K562 (cell line): ENCODE results near the gene BCL10. TPM values are rescaled to one million over a fixed set of nuclear protein-coding genes. Genes with fewer than 3 reads are reported as not detected.

ENCODE experiments used
- ATAC-seq: fragments of 200-7000 bp; cut with Tn5 transposase; 3 replicates; pipeline ENCODE4 v1.9.1; 2020; ENCODE audit warnings: moderate library complexity
- BruUV-seq: library from RNA; stranded (reverse); fragments of 400-500 nt; replicated peaks from 2 replicates; lab custom pipeline; 2021; lab: Mats Ljungman, UMichigan
- CTCF ChIA-PET: fragments of 300-600 bp; formaldehyde crosslinking; extraction: SDS; loops from one replicate; lab custom pipeline; 2021; ENCODE audit warnings: low intra/inter-chr PET ratio; lab: Yijun Ruan, JAX
- POLR2A ChIA-PET: fragments of 300-600, 350-650 bp; sonication (Branson Sonifier 250); formaldehyde crosslinking; extraction: SDS; loops from one replicate; lab custom pipeline; 2021; ENCODE audit warnings: antibody characterized with exemption, inconsistent platforms; lab: Yijun Ruan, JAX
- DNase-seq, 4 experiments: peaks; one replicate each; pipeline versions ENCODE4 v3.0.0 to v3.0.0-alpha.2; 2011 to 2018; ENCODE audit warnings: low spot score in 3 of 4, mixed read lengths in 3 of 4; ENCODE audit errors: extremely low read depth in 1 of 4
- FAIRE-seq: peaks from 2 replicates; lab custom pipeline; 2011; peaks lifted over from hg19 to GRCh38; lab: Jason Lieb, UNC
- H2AFZ ChIP-seq: 2 replicates; pipeline ENCODE4 v1.6.0; 2011; ENCODE audit warnings: low read depth, low read length, control low read depth, inconsistent platforms
- H3K27ac ChIP-seq: fragments of 200-600 bp; 3 replicates; pipeline ENCODE4 v1.8.0; 2011; ENCODE audit warnings: low read depth, mild to moderate bottlenecking, control low read depth, inconsistent platforms, low read length, moderate library complexity, mixed read lengths; ENCODE audit errors: extremely low read depth
- H3K27me3 ChIP-seq, 2 experiments: fragments of 300-600 bp in 1 of 2; 2 replicates in 1 of 2; 3 replicates in 1 of 2; pipeline versions ENCODE4 v1.6.0 to v1.8.0; 2011; ENCODE audit warnings: inconsistent platforms in 2 of 2, low read length in 2 of 2, mild to moderate bottlenecking in 1 of 2, mixed read lengths in 1 of 2, moderate library complexity in 1 of 2; ENCODE audit not compliant: control insufficient read depth in 2 of 2, insufficient read depth in 2 of 2
- H3K36me3 ChIP-seq: fragments of 300-600 bp; 3 replicates; pipeline ENCODE4 v1.8.0; 2011; ENCODE audit warnings: mild to moderate bottlenecking, low read length, inconsistent platforms; ENCODE audit not compliant: control insufficient read depth, insufficient read depth
- H3K4me1 ChIP-seq, 2 experiments: fragments of 200-600 bp in 1 of 2; replicated peaks in 1 of 2; 2 replicates in 1 of 2; 3 replicates in 1 of 2; pipeline versions ENCODE4 v1.5.1 to v1.8.0; 2011; ENCODE audit warnings: inconsistent platforms in 2 of 2, low read length in 2 of 2, mild to moderate bottlenecking in 1 of 2, mixed read lengths in 1 of 2, moderate library complexity in 1 of 2; ENCODE audit not compliant: control insufficient read depth in 2 of 2, insufficient read depth in 2 of 2
- H3K4me2 ChIP-seq: 2 replicates; pipeline ENCODE4 v1.6.1; 2011; ENCODE audit warnings: low read length, control low read depth, inconsistent platforms, mixed read lengths; ENCODE audit not compliant: insufficient read depth
- H3K4me3 ChIP-seq: fragments of 200-600 bp; sonication (generic), shearing (Covaris generic); 2 replicates; pipeline ENCODE4 v1.5.1; 2016; ENCODE audit warnings: control low read depth, inconsistent platforms
- H3K79me2 ChIP-seq: fragments of 200-600 bp; 3 replicates; pipeline ENCODE4 v1.8.0; 2011; ENCODE audit warnings: low read length, inconsistent platforms; ENCODE audit not compliant: control insufficient read depth, insufficient read depth
- H3K9ac ChIP-seq, 2 experiments: 2 replicates each; pipeline versions ENCODE4 v1.6.0 to v1.6.1; 2011; ENCODE audit warnings: low read depth in 2 of 2, low read length in 2 of 2, control low read depth in 1 of 2, inconsistent platforms in 1 of 2, mild to moderate bottlenecking in 1 of 2, mixed read lengths in 1 of 2; ENCODE audit not compliant: insufficient read depth in 1 of 2
- H3K9me1 ChIP-seq: one replicate; pipeline ENCODE4 v1.6.0; 2011; ENCODE audit warnings: inconsistent platforms, mild to moderate bottlenecking, low read length, moderate library complexity; ENCODE audit not compliant: control insufficient read depth, insufficient read depth
- H3K9me3 ChIP-seq: replicated peaks from 2 replicates; pipeline ENCODE4 v1.5.1; 2011; ENCODE audit warnings: low read depth, low read length, inconsistent platforms; ENCODE audit not compliant: control insufficient read depth, insufficient read depth
- H4K20me1 ChIP-seq: replicated peaks from 2 replicates; pipeline ENCODE4 v1.6.1; 2011; ENCODE audit warnings: low read length, inconsistent platforms, mixed read lengths; ENCODE audit not compliant: control insufficient read depth, insufficient read depth
- MBD2 ChIP-seq: sonication (generic); IDR thresholded peaks from 2 replicates; pipeline ENCODE4 v1.6.1; 2016; ENCODE audit warnings: low read depth, borderline replicate concordance
- PKNOX1 ChIP-seq: fragments of 450-650 bp; IDR thresholded peaks from 2 replicates; pipeline ENCODE4 v1.6.1; 2016
- SMC3 ChIP-seq: conservative IDR thresholded peaks from 2 replicates; pipeline ENCODE4 v1.6.1; 2011; ENCODE audit warnings: low read depth, low read length, improper control_type of control experiment; ENCODE audit not compliant: insufficient read depth
- TRIM28 ChIP-seq: fragments of 450-650 bp; IDR thresholded peaks from 2 replicates; pipeline ENCODE4 v1.6.1; 2017
- ZEB2 ChIP-seq: fragments of 450-650 bp; IDR thresholded peaks from 2 replicates; pipeline ENCODE4 v1.6.1; 2016
- WGBS: fragments of 100-300 bp; shearing (Covaris generic); methylation state at CpG from one replicate; pipeline ENCODE4 v1.1.6; 2016; ENCODE audit warnings: low coverage, mixed read lengths; ENCODE audit not compliant: insufficient coverage; ENCODE audit errors: missing lambda C conversion rate; 5-methylcytosine and 5-hydroxymethylcytosine counted together
- in situ Hi-C: fragments of 300-500 bp; cut with MboI; formaldehyde crosslinking; loops from 4 replicates; pipeline ENCODE4 v1.15.0; 2018; ENCODE audit warnings: inconsistent platforms, mixed read lengths
- intact Hi-C: fragments of 100-400 bp; cut with micrococcal nuclease; formaldehyde crosslinking; loops from 2 replicates; pipeline ENCODE4 v1.14.2; 2022
- polyA plus RNA-seq, 8 experiments: library from polyadenylated mRNA; depleted of rRNA in 4 of 8; stranded (reverse) in 5 of 8; unstranded in 3 of 8; fragments of >200 nt; fragmentation: Nextera tagmentation in 2 of 8; fragmentation: Illumina TruSeq in 1 of 8; extraction: Ambion mirVana in 2 of 8; extraction: Trizol in 1 of 8; gene quantifications; 2 replicates each; pipeline versions ENCODE4 v1.2.1 to v1.2.3, GENCODE V29; 2011 to 2014; ENCODE audit warnings: inconsistent platforms in 1 of 8, missing spikeins in 1 of 8
- total RNA-seq, 7 experiments: library from RNA; depleted of rRNA in 6 of 7; stranded (reverse); fragments of >200 nt in 6 of 7; fragmentation: Illumina TruSeq in 2 of 7; extraction: Trizol in 2 of 7; gene quantifications; 2 replicates each; pipeline versions ENCODE4 v1.2.1 to v1.2.3, GENCODE V29; 2011 to 2021; ENCODE audit warnings: low replicate concordance in 1 of 7
- TF ChIP-seq, protein P1 (sequence below): sonication (generic); formaldehyde crosslinking; IDR thresholded peaks from 2 replicates; pipeline ENCODE4 v1.8.0; 2022; ENCODE audit warnings: missing genetic modification reagents, mild to moderate bottlenecking, moderate library complexity, borderline replicate concordance
- TF ChIP-seq, protein P2 (sequence below), 2 experiments: IDR thresholded peaks in 1 of 2; conservative IDR thresholded peaks in 1 of 2; 2 replicates each; pipeline ENCODE4 v1.6.1; 2016; ENCODE audit warnings: low read depth in 2 of 2, mild to moderate bottlenecking in 1 of 2, missing compliant biosample characterization in 1 of 2, missing genetic modification characterization in 1 of 2, moderate library complexity in 1 of 2
- TF ChIP-seq, protein P3 (sequence below), 2 experiments: fragments of 450-650 bp; formaldehyde crosslinking in 1 of 2; IDR thresholded peaks; 2 replicates each; pipeline versions ENCODE4 v1.4.0 to v1.6.1; 2014 to 2020; ENCODE audit warnings: mild to moderate bottlenecking in 2 of 2, borderline replicate concordance in 1 of 2, low read depth in 1 of 2

The BCL10 gene
- total and polyA plus RNA-seq, 9 of the 15 experiments (the other 6 are each of a cell fraction or from before 2014, with no cell fraction given), result 8.0 to 19.4 (median 12.3) TPM

DNA sequence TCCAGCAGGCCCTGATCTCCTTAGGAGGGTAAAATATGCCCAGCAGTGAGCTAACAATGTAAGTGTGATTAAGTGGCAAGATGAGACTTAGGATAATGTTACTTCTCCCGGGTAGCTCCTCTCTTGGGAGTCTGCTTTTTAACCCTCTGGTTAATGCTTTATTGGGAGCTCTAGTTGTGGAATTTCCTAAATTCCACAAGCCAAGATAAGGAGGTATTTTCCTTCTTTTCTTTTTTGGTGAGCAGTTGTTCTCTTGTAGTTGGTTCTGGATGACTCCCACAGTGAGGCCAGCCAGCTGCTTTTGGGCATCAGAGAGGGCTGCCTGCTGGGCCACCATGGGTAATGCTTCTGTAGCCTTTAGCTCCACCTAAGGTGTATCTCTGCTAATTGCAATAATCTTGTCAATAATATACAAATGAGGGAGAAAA is 36.2 kb downstream of the BCL10 start:
- Histone ChIP-seq H3K36me3 (no peaks in the 10 kb centered on the region), H3K27me3 (no peaks in the 10 kb centered on the region), H3K27ac (no peak overlapping the region), H2AFZ (peak overlapping the region; percentile 77), H3K4me3 (no peak overlapping the region), H3K4me1 (peaks cover 0 to 22% of the 10 kb centered on the region in 2 experiments; a peak in 4 of 5 replicates), H3K9me1 (no peaks in the 10 kb centered on the region), H3K4me2 (no peak overlapping the region), H4K20me1 (no peaks in the 10 kb centered on the region), H3K9ac (no peak overlapping the region), H3K9me3 (no peaks in the 10 kb centered on the region), H3K79me2 (no peaks in the 10 kb centered on the region)
- in situ Hi-C loops, result loop anchor here (5.0 kb wide), 1 partner anchor 118 kb away; no protein-coding TSS in a partner anchor
- ATAC-seq (peak; percentile 73), DNase-seq (peak in 2 of 4 experiments; percentile 30 to 38), FAIRE-seq (no peak)
- intact Hi-C loops, result loop anchor here (1.0 to 5.0 kb wide), 2 partner anchors 38 to 131 kb away; partner anchors contain the start of gene SYDE2
- WGBS, result 22% methylated on average over 1 of the region's 1 CpG
- CTCF ChIA-PET, result interaction anchor here (2.0 kb wide), 1 partner anchor 131 kb away, joined by 10 read pairs; no protein-coding TSS in a partner anchor
- BruUV-seq, result no TSS peak
- POLR2A ChIA-PET, result interaction anchor here (0.5 to 2.5 kb wide), 7 partner anchors 9 to 110 kb away, joined by 3 to 14 read pairs (median 4); partner anchors contain the start of gene SYDE2
- TF ChIP-seq PKNOX1 (no peak), TRIM28 (no peak), SMC3 (peak; percentile 46), ZEB2 (no peak), MBD2 (no peak)
- TF ChIP-seq, protein P1, sequence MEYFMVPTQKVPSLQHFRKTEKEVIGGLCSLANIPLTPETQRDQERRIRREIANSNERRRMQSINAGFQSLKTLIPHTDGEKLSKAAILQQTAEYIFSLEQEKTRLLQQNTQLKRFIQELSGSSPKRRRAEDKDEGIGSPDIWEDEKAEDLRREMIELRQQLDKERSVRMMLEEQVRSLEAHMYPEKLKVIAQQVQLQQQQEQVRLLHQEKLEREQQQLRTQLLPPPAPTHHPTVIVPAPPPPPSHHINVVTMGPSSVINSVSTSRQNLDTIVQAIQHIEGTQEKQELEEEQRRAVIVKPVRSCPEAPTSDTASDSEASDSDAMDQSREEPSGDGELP (CRISPR knock-in tag), result 0 out of 2 replicates have a peak, but pooled peaks have one; percentile 24
- TF ChIP-seq, protein P2, sequence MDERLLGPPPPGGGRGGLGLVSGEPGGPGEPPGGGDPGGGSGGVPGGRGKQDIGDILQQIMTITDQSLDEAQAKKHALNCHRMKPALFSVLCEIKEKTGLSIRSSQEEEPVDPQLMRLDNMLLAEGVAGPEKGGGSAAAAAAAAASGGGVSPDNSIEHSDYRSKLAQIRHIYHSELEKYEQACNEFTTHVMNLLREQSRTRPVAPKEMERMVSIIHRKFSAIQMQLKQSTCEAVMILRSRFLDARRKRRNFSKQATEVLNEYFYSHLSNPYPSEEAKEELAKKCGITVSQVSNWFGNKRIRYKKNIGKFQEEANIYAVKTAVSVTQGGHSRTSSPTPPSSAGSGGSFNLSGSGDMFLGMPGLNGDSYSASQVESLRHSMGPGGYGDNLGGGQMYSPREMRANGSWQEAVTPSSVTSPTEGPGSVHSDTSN (CRISPR knock-in tag; IDR thresholded peaks at IDR 0.05; ENCODE audit: low read depth), result no peak
- TF ChIP-seq, protein P2 (tag; conservative IDR thresholded peaks at IDR 0.05; ENCODE audit: low read depth), result no peak
- TF ChIP-seq, protein P3, sequence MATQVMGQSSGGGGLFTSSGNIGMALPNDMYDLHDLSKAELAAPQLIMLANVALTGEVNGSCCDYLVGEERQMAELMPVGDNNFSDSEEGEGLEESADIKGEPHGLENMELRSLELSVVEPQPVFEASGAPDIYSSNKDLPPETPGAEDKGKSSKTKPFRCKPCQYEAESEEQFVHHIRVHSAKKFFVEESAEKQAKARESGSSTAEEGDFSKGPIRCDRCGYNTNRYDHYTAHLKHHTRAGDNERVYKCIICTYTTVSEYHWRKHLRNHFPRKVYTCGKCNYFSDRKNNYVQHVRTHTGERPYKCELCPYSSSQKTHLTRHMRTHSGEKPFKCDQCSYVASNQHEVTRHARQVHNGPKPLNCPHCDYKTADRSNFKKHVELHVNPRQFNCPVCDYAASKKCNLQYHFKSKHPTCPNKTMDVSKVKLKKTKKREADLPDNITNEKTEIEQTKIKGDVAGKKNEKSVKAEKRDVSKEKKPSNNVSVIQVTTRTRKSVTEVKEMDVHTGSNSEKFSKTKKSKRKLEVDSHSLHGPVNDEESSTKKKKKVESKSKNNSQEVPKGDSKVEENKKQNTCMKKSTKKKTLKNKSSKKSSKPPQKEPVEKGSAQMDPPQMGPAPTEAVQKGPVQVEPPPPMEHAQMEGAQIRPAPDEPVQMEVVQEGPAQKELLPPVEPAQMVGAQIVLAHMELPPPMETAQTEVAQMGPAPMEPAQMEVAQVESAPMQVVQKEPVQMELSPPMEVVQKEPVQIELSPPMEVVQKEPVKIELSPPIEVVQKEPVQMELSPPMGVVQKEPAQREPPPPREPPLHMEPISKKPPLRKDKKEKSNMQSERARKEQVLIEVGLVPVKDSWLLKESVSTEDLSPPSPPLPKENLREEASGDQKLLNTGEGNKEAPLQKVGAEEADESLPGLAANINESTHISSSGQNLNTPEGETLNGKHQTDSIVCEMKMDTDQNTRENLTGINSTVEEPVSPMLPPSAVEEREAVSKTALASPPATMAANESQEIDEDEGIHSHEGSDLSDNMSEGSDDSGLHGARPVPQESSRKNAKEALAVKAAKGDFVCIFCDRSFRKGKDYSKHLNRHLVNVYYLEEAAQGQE (IDR thresholded peaks at IDR 0.05; ENCODE audit: borderline replicate concordance), result peak; percentile 61
- TF ChIP-seq, protein P3 (CRISPR knock-in tag; IDR thresholded peaks at IDR 0.05; ENCODE audit: low read depth), result no peak
